OCI-LY3 (cell line): ENCODE data around the gene MLH3.

ENCODE experiments used
- H2AFZ ChIP-seq: fragments of 200-600, 300-600 bp; shearing (Covaris generic); 2 replicates; pipeline ENCODE4 v1.6.0; 2014; ENCODE audit warnings: antibody characterized with exemption, low read depth, low read length
- H3K27ac ChIP-seq: fragments of 200-600, 300-600 bp; sonication (generic); 2 replicates; pipeline ENCODE4 v1.5.1; 2014; ENCODE audit warnings: mild to moderate bottlenecking, low read length, moderate library complexity, mixed read lengths
- H3K27me3 ChIP-seq: fragments of 200-600, 300-600 bp; sonication (generic); 2 replicates; pipeline ENCODE4 v1.6.1; 2014; ENCODE audit warnings: low read depth, low read length, mixed read lengths
- H3K36me3 ChIP-seq: fragments of 200-600, 300-600 bp; sonication (generic); replicated peaks from 2 replicates; pipeline ENCODE3; 2014; ENCODE audit warnings: low read depth, low read length, mixed read lengths
- H3K4me1 ChIP-seq: fragments of 300-600, 200-600 bp; sonication (generic); 2 replicates; pipeline ENCODE4 v1.6.1; 2014; ENCODE audit warnings: low read length, mixed read lengths
- H3K4me2 ChIP-seq: fragments of 200-600, 300-600 bp; sonication (generic); 2 replicates; pipeline ENCODE4 v1.6.1; 2014; ENCODE audit warnings: low read length, mixed read lengths
- H3K4me3 ChIP-seq: fragments of 300-600, 200-600 bp; sonication (generic); 2 replicates; pipeline ENCODE4 v1.5.1; 2014; ENCODE audit warnings: antibody characterized with exemption, mild to moderate bottlenecking, low read length, moderate library complexity
- H3K79me2 ChIP-seq: fragments of 300-600, 200-600 bp; shearing (Covaris generic); 2 replicates; pipeline ENCODE4 v1.6.1; 2014; ENCODE audit warnings: mild to moderate bottlenecking, low read length, mixed read lengths
- H3K9ac ChIP-seq: fragments of 300-600, 200-600 bp; shearing (Covaris generic); 2 replicates; pipeline ENCODE4 v1.6.0; 2014; ENCODE audit warnings: mild to moderate bottlenecking, low read length, moderate library complexity
- H3K9me3 ChIP-seq: fragments of 200-600, 300-600 bp; shearing (Covaris generic); 2 replicates; pipeline ENCODE4 v1.6.1; 2014; ENCODE audit warnings: low read length, mixed read lengths; ENCODE audit not compliant: insufficient read depth
- H4K20me1 ChIP-seq: fragments of 200-600, 300-600 bp; sonication (generic); 2 replicates; pipeline ENCODE4 v1.6.1; 2016; ENCODE audit warnings: low read length, mixed read lengths; ENCODE audit not compliant: insufficient read depth
- EZH2phosphoT487 ChIP-seq: fragments of 200-600 bp; shearing (Covaris generic); IDR thresholded peaks from 2 replicates; pipeline ENCODE4 v1.6.1; 2018; ENCODE audit warnings: antibody characterized with exemption, mixed run types, low read depth
- TF ChIP-seq, protein P1 (sequence below): fragments of 200-600, 300-600 bp; sonication (generic); IDR thresholded peaks from 2 replicates; pipeline ENCODE4 v1.5.1; 2014; ENCODE audit warnings: antibody characterized with exemption, low read length, low read depth

MLH3 gene

GRCh38 chr14:75063013-75063412 is 11.7 kb upstream of the MLH3 start:
- H3K27me3 ChIP-seq = no peaks in the 10 kb centered on the region
- TF ChIP-seq, protein P1, sequence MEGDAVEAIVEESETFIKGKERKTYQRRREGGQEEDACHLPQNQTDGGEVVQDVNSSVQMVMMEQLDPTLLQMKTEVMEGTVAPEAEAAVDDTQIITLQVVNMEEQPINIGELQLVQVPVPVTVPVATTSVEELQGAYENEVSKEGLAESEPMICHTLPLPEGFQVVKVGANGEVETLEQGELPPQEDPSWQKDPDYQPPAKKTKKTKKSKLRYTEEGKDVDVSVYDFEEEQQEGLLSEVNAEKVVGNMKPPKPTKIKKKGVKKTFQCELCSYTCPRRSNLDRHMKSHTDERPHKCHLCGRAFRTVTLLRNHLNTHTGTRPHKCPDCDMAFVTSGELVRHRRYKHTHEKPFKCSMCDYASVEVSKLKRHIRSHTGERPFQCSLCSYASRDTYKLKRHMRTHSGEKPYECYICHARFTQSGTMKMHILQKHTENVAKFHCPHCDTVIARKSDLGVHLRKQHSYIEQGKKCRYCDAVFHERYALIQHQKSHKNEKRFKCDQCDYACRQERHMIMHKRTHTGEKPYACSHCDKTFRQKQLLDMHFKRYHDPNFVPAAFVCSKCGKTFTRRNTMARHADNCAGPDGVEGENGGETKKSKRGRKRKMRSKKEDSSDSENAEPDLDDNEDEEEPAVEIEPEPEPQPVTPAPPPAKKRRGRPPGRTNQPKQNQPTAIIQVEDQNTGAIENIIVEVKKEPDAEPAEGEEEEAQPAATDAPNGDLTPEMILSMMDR = no peak
- TF ChIP-seq EZH2phosphoT487 = no peak
- peaks cover 19% of the 10 kb centered on the region for H3K79me2 ChIP-seq
- H3K4me3 ChIP-seq = peak overlapping the region; percentile 94
- peak overlapping the region; percentile 77 for H3K9ac ChIP-seq
- peaks cover 5% of the 10 kb centered on the region; the same call in 1 of the 2 replicates for H3K9me3 ChIP-seq
- no peak overlapping the region for H2AFZ ChIP-seq
- peak overlapping the region; percentile 92 for H3K4me2 ChIP-seq
- H3K4me1 ChIP-seq = peaks cover 10% of the 10 kb centered on the region
- peaks cover 25% of the 10 kb centered on the region for H3K36me3 ChIP-seq
- H3K27ac ChIP-seq = no peak overlapping the region
- H4K20me1 ChIP-seq = no peaks in the 10 kb centered on the region

- no peak overlapping the region for H3K9ac ChIP-seq
- H3K4me1 ChIP-seq = peaks cover 9% of the 10 kb centered on the region
- no peak overlapping the region for H3K27ac ChIP-seq
- no peak for TF ChIP-seq EZH2phosphoT487
- TF ChIP-seq, protein P1 = no peak
- no peak overlapping the region for H2AFZ ChIP-seq
- peaks cover 15% of the 10 kb centered on the region for H3K79me2 ChIP-seq
- H3K4me2 ChIP-seq = no peak overlapping the region
- peaks cover 25% of the 10 kb centered on the region for H3K36me3 ChIP-seq
- peaks cover 5% of the 10 kb centered on the region; the same call in 1 of the 2 replicates for H3K9me3 ChIP-seq
- no peak overlapping the region for H3K4me3 ChIP-seq
- no peaks in the 10 kb centered on the region for H4K20me1 ChIP-seq
- H3K27me3 ChIP-seq = no peaks in the 10 kb centered on the region
Observed at GRCh38 chr14:75060420-75060819, 9.2 kb upstream of the MLH3 start.

GRCh38 chr14:75059642-75060041 is 8.4 kb upstream of the MLH3 start:
- H3K9ac ChIP-seq = no peak overlapping the region
- no peak overlapping the region for H3K27ac ChIP-seq
- peaks cover 15% of the 10 kb centered on the region for H3K79me2 ChIP-seq
- no peak overlapping the region for H3K4me2 ChIP-seq
- H3K4me1 ChIP-seq = peaks cover 9% of the 10 kb centered on the region
- TF ChIP-seq EZH2phosphoT487 = no peak
- TF ChIP-seq, protein P1 = no peak
- H3K27me3 ChIP-seq = no peaks in the 10 kb centered on the region
- H3K9me3 ChIP-seq = peaks cover 5% of the 10 kb centered on the region; the same call in 1 of the 2 replicates
- no peak overlapping the region for H3K4me3 ChIP-seq
- H2AFZ ChIP-seq = no peak overlapping the region
- H3K36me3 ChIP-seq = peaks cover 25% of the 10 kb centered on the region
- H4K20me1 ChIP-seq = no peaks in the 10 kb centered on the region

GRCh38 chr14:75054421-75054820 is 3.2 kb upstream of the MLH3 start:
- H4K20me1 ChIP-seq = no peaks in the 10 kb centered on the region
- H3K4me3 ChIP-seq = no peak overlapping the region
- H3K9me3 ChIP-seq = no peaks in the 10 kb centered on the region
- H3K4me2 ChIP-seq = no peak overlapping the region
- H3K9ac ChIP-seq = no peak overlapping the region
- H3K79me2 ChIP-seq = peaks cover 17% of the 10 kb centered on the region
- H3K4me1 ChIP-seq = peaks cover 13% of the 10 kb centered on the region
- no peak overlapping the region for H3K27ac ChIP-seq
- TF ChIP-seq, protein P1 = no peak
- no peak for TF ChIP-seq EZH2phosphoT487
- H2AFZ ChIP-seq = no peak overlapping the region
- H3K36me3 ChIP-seq = peaks cover 12% of the 10 kb centered on the region
- no peaks in the 10 kb centered on the region for H3K27me3 ChIP-seq
